ENCODE data around the gene SBNO2. TPM values are rescaled to one million over a fixed set of nuclear protein-coding genes. Genes with fewer than 3 reads are reported as not detected.
A peak's percentile ranks its signal among the peaks of the same experiment; 100 is the strongest.

SBNO2 gene
- total RNA-seq, 1 donor from 2014 or later, result 3.3 TPM

DNA sequence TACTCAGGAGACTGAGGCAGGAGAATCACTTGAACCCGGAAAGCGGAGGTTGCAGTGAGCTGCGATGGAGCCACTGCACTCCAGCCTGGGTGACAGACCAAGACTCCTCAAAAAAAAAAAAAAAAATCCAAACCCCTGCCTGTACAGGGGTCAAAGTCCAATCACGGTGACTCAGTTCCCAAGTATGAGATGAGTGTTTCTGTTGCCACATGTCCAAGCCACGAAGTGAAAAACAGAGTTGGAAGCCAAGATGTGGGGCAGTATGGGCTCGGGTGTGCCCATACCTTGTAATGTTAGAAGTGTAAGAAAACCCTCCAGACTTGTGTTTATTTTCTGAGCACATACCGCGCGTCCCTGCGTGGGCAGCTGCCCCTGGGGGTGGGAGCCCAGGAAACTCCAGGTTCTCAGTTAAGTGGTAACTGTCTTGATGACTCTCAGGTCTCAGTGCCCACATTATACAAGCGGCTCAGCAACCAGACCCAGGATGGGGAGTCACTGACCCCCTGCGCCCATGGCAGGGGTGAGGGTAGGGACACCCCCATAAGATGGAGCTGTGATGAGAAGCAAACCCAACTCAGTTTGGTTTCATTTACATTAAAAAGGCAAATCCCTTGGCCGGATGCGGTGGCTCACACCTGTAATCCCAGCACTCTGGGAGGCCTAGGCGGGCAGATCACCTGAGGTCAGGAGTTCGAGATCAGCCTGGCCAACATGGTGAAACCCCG lies 71.5 kb downstream of the SBNO2 start:
- Histone ChIP-seq H4K20me1 (ENCODE audit: low read depth) (peaks cover 29% of the 10 kb centered on the region), H3K4me1 (peaks cover 8% of the 10 kb centered on the region), H3K36me3 (no peaks in the 10 kb centered on the region), H3K9ac (no peak overlapping the region), H2AFZ (replicated peaks) (no peak overlapping the region), H3K4me2 (no peak overlapping the region), H3K27me3 (no peaks in the 10 kb centered on the region), H3K79me2 (ENCODE audit: low read depth) (peaks cover 16% of the 10 kb centered on the region), H3K4me3 (no peak overlapping the region), H3K27ac (no peak overlapping the region), H3F3A (ENCODE audit: low read depth) (peaks cover 43% of the 10 kb centered on the region), H3K9me3 (ENCODE audit: low read depth) (no peaks in the 10 kb centered on the region)
- H3K4me1 Mint-ChIP-seq, result peaks cover 30% of the 10 kb centered on the region
- H3K27me3 Mint-ChIP-seq (ENCODE audit: insufficient read depth, low read depth), result peaks cover 13% of the 10 kb centered on the region
- no peaks in the 10 kb centered on the region for H3K9me3 Mint-ChIP-seq
- no peak for DNase-seq (ENCODE audit: low spot score)
- TF ChIP-seq CTCF (IDR thresholded peaks at IDR 0.05), result no peak
- no peak for TF ChIP-seq EZH2phosphoT487 (IDR thresholded peaks at IDR 0.05)
- TF ChIP-seq EZH2 (IDR thresholded peaks at IDR 0.05), result no peak
- H3K4me3 Mint-ChIP-seq, result peak overlapping the region; percentile 83
- no peak overlapping the region for H3K27ac Mint-ChIP-seq
- no peaks in the 10 kb centered on the region for H3K36me3 Mint-ChIP-seq

- Mint-ChIP-seq H3K27ac (no peak overlapping the region), H3K4me1 (peaks cover 30% of the 10 kb centered on the region), H3K36me3 (no peaks in the 10 kb centered on the region), H3K4me3 (no peak overlapping the region), H3K27me3 (ENCODE audit: insufficient read depth, low read depth) (peaks cover 13% of the 10 kb centered on the region), H3K9me3 (no peaks in the 10 kb centered on the region)
- H3K27ac ChIP-seq, result no peak overlapping the region
- H3K4me2 ChIP-seq, result no peak overlapping the region
- H3K79me2 ChIP-seq (ENCODE audit: low read depth), result peaks cover 16% of the 10 kb centered on the region
- H3K9ac ChIP-seq, result no peak overlapping the region
- H3K4me1 ChIP-seq, result peaks cover 8% of the 10 kb centered on the region
- TF ChIP-seq EZH2phosphoT487 (IDR thresholded peaks at IDR 0.05) (no peak), CTCF (IDR thresholded peaks at IDR 0.05) (no peak), EZH2 (IDR thresholded peaks at IDR 0.05) (no peak)
- no peak overlapping the region for H2AFZ ChIP-seq (replicated peaks)
- no peaks in the 10 kb centered on the region for H3K9me3 ChIP-seq (ENCODE audit: low read depth)
- H3K4me3 ChIP-seq, result no peak overlapping the region
- peaks cover 16% of the 10 kb centered on the region for H4K20me1 ChIP-seq (ENCODE audit: low read depth)
- no peak for DNase-seq (ENCODE audit: low spot score)
- no peaks in the 10 kb centered on the region for H3K36me3 ChIP-seq
- H3F3A ChIP-seq (ENCODE audit: low read depth), result peaks cover 37% of the 10 kb centered on the region
- no peaks in the 10 kb centered on the region for H3K27me3 ChIP-seq
These were observed 72.8 kb downstream of the SBNO2 start for GRCh38 chr19:1101337-1101698.

- Mint-ChIP-seq H3K27ac (peak overlapping the region; percentile 70), H3K27me3 (ENCODE audit: insufficient read depth, low read depth) (peaks cover 13% of the 10 kb centered on the region), H3K36me3 (no peaks in the 10 kb centered on the region), H3K9me3 (no peaks in the 10 kb centered on the region), H3K4me3 (peak overlapping the region; percentile 34), H3K4me1 (peaks cover 36% of the 10 kb centered on the region)
- Histone ChIP-seq H3F3A (ENCODE audit: low read depth) (peaks cover 21% of the 10 kb centered on the region), H3K9ac (no peak overlapping the region), H3K27ac (no peak overlapping the region), H3K36me3 (no peaks in the 10 kb centered on the region), H3K4me3 (no peak overlapping the region), H3K9me3 (ENCODE audit: low read depth) (no peaks in the 10 kb centered on the region), H4K20me1 (ENCODE audit: low read depth) (peaks cover 16% of the 10 kb centered on the region), H3K79me2 (ENCODE audit: low read depth) (peaks cover 17% of the 10 kb centered on the region), H3K27me3 (no peaks in the 10 kb centered on the region), H3K4me2 (no peak overlapping the region), H2AFZ (replicated peaks) (no peak overlapping the region), H3K4me1 (peaks cover 4% of the 10 kb centered on the region)
- no peak for TF ChIP-seq EZH2phosphoT487 (IDR thresholded peaks at IDR 0.05)
- TF ChIP-seq EZH2 (IDR thresholded peaks at IDR 0.05), result no peak
- TF ChIP-seq CTCF (IDR thresholded peaks at IDR 0.05), result no peak
- no peak for DNase-seq (ENCODE audit: low spot score)
These were observed 75.7 kb downstream of the SBNO2 start for GRCh38 chr19:1098177-1099051.

All from neural progenitor cell (in vitro differentiated cells).